ENCODE measurements around the gene KCNC4.

Gene KCNC4

GRCh38 chr1:110253213-110253612, 43.1 kb downstream of the KCNC4 start:
- no peak for DNase-seq (ENCODE audit: low read depth in 3 of 3)

GRCh38 chr1:110254604-110255391, 44.7 kb downstream of the KCNC4 start:
- no peak for DNase-seq (ENCODE audit: low read depth in 3 of 3)

- DNase-seq (ENCODE audit: low read depth in 3 of 3) = no peak
Measured at GRCh38 chr1:110255392-110255787, 45.3 kb downstream of the KCNC4 start.

- no peak for DNase-seq (ENCODE audit: low read depth in 3 of 3)
Measured at GRCh38 chr1:110258734-110259133, 48.6 kb downstream of the KCNC4 start.

- no peak for DNase-seq (ENCODE audit: low read depth in 3 of 3)
Measured at GRCh38 chr1:110259770-110260169, 49.7 kb downstream of the KCNC4 start.
